K562 (cell line): ENCODE data around the gene CLDN12.

Experiments used
- CEBPB ChIP-seq: fragments of 450-650 bp; IDR thresholded peaks from 2 replicates; pipeline ENCODE4 v1.6.1; 2016; ENCODE audit warnings: missing genetic modification characterization, missing compliant biosample characterization
- EWSR1 ChIP-seq: fragments of 450-650 bp; IDR thresholded peaks from 2 replicates; pipeline ENCODE4 v1.6.1; 2018; ENCODE audit warnings: borderline replicate concordance, mild to moderate bottlenecking, low read depth, moderate library complexity; ENCODE audit not compliant: partially characterized antibody
- EZH2 ChIP-seq: IDR thresholded peaks from 2 replicates; pipeline ENCODE4 v1.6.1; 2012; ENCODE audit warnings: low read depth, mild to moderate bottlenecking, inconsistent platforms, low read length, borderline replicate concordance
- GABPA ChIP-seq: fragments of 200-800 bp; sonication (Bioruptor generic); conservative IDR thresholded peaks from 2 replicates; pipeline ENCODE4 v1.6.1; 2016; ENCODE audit warnings: low read depth, missing genetic modification characterization, missing compliant biosample characterization
- HNRNPK ChIP-seq: fragments of 200-400 bp; formaldehyde crosslinking; IDR thresholded peaks from one replicate; pipeline ENCODE4 v1.6.1; 2018; ENCODE audit warnings: mild to moderate bottlenecking, low read depth, low read length; ENCODE audit not compliant: poor library complexity, severe bottlenecking
- KAT7 ChIP-seq: sonication (generic); formaldehyde crosslinking; IDR thresholded peaks from 2 replicates; pipeline ENCODE4 v1.8.0; 2022; ENCODE audit warnings: missing genetic modification reagents, mild to moderate bottlenecking, borderline replicate concordance
- MBD2 ChIP-seq: sonication (generic); IDR thresholded peaks from 2 replicates; pipeline ENCODE4 v1.6.1; 2016; ENCODE audit warnings: low read depth, borderline replicate concordance
- POLR2A ChIP-seq: fragments of 450-650 bp; conservative IDR thresholded peaks from 2 replicates; pipeline ENCODE4 v1.6.1; 2016
- POLR2AphosphoS5 ChIP-seq: IDR thresholded peaks from 2 replicates; pipeline ENCODE4 v1.6.1; 2011; ENCODE audit warnings: mild to moderate bottlenecking, low read depth, low read length, moderate library complexity; ENCODE audit not compliant: control insufficient read depth, insufficient read depth
- TCF7L2 ChIP-seq: fragments of 150-350 bp; IDR thresholded peaks from 2 replicates; pipeline ENCODE4 v1.6.1; 2016; ENCODE audit warnings: low read depth, mild to moderate bottlenecking, low read length, moderate library complexity
- ZFP1 ChIP-seq: fragments of 450-650 bp; formaldehyde crosslinking; IDR thresholded peaks from 2 replicates; pipeline ENCODE4 v1.4.0; 2020; ENCODE audit warnings: mild to moderate bottlenecking, mixed read lengths
- ZNF274 ChIP-seq: IDR thresholded peaks from 2 replicates; pipeline ENCODE4 v1.6.1; 2011; ENCODE audit warnings: low read depth, mild to moderate bottlenecking, low read length, moderate library complexity, borderline replicate concordance
- TF ChIP-seq, protein P1 (sequence below), 3 experiments: IDR thresholded peaks in 2 of 3; conservative IDR thresholded peaks in 1 of 3; 2 replicates each; pipeline ENCODE4 v1.5.1; 2011 to 2012; ENCODE audit warnings: low read length in 3 of 3, mild to moderate bottlenecking in 3 of 3, control low read depth in 2 of 3, improper control_type of control experiment in 1 of 3, inconsistent platforms in 1 of 3, low read depth in 1 of 3, mixed read lengths in 1 of 3, moderate library complexity in 1 of 3; ENCODE audit not compliant: insufficient read depth in 2 of 3

DNA sequence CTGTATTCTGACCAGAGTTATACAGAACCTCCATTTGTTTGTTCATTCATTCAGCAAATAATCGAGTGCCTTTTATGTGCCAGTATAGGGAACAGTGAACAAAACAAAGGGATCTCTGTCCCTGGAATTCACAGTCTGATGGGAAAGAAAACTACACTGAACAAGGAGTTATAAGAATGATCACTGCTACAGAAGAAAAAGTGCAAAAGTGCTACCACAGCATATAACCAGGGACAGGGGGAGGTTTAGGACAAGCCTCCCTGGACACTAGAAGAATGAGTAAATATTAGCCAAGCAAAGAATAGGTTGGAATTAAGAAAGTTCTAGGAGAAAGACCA is 4.2 kb downstream of the CLDN12 start:
- TF ChIP-seq ZFP1 (CRISPR knock-in tag), result no peak
- no peak for TF ChIP-seq POLR2AphosphoS5
- no peak for TF ChIP-seq EWSR1
- TF ChIP-seq MBD2, result no peak
- TF ChIP-seq EZH2, result no peak
- no peak for TF ChIP-seq KAT7 (CRISPR knock-in tag)
- no peak for TF ChIP-seq HNRNPK
- no peak for TF ChIP-seq POLR2A
- TF ChIP-seq GABPA (tag), result no peak
- TF ChIP-seq, protein P1, sequence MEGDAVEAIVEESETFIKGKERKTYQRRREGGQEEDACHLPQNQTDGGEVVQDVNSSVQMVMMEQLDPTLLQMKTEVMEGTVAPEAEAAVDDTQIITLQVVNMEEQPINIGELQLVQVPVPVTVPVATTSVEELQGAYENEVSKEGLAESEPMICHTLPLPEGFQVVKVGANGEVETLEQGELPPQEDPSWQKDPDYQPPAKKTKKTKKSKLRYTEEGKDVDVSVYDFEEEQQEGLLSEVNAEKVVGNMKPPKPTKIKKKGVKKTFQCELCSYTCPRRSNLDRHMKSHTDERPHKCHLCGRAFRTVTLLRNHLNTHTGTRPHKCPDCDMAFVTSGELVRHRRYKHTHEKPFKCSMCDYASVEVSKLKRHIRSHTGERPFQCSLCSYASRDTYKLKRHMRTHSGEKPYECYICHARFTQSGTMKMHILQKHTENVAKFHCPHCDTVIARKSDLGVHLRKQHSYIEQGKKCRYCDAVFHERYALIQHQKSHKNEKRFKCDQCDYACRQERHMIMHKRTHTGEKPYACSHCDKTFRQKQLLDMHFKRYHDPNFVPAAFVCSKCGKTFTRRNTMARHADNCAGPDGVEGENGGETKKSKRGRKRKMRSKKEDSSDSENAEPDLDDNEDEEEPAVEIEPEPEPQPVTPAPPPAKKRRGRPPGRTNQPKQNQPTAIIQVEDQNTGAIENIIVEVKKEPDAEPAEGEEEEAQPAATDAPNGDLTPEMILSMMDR (IDR thresholded peaks at IDR 0.05 in 2 of 3, conservative IDR thresholded peaks at IDR 0.05 in 1 of 3; ENCODE audit: insufficient read depth in 2 of 3, low read depth in 1 of 3, low read length in 3 of 3), result no peak
- TF ChIP-seq TCF7L2, result no peak
- TF ChIP-seq CEBPB (tag), result no peak
- TF ChIP-seq ZNF274, result no peak
